GM19043 (cell line): Measurements from ENCODE around the gene KCTD6.

ENCODE experiments used
- ATAC-seq: cut with Tn5 transposase; IDR thresholded peaks from one replicate; pipeline ENCODE4 v1.9.1; 2021; ENCODE audit warnings: low read depth; ENCODE audit not compliant: unreplicated experiment

Gene KCTD6

GRCh38 chr3:58484722-58485069, 7.2 kb upstream of the KCTD6 start:
- no peak for ATAC-seq

DNA sequence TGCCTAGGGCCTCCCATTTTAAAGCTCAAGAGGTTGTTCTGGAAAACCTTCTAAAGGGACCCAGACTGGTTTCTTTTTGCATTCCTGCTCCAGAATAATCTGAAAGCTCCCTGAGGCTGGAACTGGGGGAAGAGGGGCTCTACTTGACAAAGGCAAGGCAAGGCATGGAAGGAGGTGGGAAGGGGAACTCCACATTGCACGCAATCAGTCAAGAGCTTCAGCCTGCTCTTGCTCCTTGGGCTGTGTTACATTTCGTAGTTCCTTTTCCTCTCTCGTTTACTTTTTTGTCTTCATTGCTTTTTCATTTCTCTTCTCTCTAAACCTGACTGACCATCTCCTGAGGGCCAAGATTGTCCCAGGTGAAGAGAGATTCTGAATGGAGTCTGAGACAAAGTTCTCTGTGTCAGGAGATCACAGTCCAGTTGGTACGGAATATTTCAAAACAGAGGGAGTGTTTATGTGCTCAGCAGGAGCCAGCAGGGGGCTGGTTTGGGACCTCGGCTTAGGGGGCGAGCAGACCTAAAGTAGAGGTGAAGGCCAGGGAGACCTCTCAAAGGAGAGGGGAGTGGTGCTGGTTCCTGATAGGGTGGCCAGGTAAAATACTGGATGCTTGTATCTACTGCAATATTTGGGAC, 6.0 kb upstream of the KCTD6 start:
- no peak for ATAC-seq

DNA sequence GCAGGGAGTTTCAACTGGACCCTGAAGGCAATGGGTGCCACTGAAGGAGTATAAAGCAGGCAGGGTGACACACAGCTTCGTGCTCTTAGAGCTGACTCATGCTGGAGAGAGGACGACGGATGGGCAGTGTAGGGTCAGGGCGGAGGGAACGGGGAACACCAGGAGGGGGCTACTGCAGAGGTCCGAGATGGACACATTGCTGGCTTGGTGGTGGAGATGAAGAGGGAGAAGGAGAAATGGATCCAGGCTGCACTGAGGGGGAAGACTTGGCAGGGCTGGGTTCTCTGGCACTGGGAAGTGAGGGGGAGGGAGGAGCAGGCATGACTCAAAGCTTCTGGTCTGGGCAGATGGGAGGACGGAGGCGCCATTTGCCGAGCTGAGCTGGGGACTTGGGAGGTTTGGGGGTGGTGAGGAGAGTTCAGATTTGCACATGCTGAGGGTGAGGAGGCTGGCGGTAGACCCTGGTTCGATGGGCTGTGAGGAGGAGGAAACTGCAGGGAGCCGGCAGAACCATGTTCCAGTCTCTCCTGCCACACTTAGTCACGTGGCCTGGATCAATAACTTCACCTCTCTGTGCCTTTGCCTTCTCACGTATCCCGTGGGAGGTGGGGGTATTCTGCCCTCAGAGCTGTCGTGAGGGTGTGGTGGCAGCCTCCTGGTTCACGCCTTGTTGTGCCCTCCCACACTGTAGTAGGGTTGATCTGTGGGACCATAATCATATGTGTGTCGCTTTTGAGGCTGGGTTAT, 4.6 kb upstream of the KCTD6 start:
- no peak for ATAC-seq

DNA sequence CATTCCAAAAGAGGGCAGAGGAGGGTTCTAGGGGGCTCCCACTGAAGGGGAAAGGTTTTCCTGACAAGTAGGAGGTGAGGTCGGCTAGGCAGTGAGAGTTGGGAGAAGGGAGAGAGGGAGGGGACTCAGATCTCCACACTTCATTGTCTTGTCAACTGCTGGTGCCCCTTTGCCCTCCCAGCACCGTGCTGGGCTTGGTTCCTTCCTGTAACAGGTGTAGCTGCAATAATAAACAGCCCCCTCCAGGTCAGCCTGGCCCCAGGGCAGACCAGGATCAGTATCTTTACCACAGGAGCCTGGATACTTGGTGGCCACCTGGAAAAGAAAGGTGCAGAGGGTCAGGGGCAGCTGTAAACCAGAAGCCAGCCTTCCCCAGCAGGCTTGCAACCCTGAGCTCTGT, 2.9 kb upstream of the KCTD6 start:
- ATAC-seq, result no peak

DNA sequence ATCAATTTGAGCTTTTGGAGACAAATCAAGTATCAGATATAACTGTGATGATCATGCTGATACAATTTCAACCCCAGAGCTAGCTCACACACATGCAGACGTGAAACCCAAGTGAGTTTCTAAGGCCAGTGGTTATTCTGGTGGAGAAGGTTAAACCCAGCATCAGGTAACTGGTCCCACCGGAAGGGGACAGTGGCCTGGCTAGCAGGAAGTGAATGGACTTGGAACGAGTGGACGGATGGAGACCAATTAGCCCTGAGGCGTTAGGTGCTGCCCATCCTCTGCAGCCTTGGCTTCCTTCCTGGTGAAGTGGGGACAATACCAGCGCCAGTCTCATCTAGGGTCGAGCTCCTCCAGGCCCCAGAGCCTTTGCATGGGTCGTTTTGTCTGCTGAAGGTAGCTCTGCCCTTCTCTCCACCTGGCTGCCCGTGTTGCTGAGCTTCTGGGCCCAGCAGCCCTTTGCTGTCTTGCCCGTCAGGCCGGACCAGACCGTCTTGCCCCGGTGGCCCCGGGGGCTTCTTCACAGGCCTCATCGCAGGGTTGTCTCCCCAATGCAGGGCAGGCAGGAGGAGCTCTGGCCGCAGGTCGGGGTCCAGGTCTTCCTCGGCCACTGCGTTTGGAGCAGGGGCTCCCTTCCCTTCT, 915 bp upstream of the KCTD6 start:
- ATAC-seq, result no peak

DNA sequence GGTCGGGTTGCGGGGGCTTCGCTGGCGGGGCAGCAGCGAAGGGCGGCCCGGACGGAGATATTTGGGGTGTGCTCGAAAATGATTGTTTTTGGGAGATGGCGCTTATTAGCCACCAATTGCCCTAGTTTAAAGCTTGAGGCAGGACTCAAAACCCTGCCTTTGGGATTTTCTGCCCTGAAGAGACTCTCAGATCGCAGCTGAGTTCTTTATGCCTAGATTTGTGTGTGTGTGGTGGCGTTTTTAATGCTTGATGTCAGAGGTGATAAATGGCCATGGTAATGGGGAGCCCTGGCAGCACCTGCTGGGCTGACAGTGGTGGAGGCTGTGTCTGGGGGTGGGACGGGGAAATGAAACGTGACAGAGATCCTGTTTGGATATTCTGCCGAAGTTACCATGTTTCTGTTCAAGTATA, 604 bp downstream of the KCTD6 start:
- ATAC-seq, result no peak

DNA sequence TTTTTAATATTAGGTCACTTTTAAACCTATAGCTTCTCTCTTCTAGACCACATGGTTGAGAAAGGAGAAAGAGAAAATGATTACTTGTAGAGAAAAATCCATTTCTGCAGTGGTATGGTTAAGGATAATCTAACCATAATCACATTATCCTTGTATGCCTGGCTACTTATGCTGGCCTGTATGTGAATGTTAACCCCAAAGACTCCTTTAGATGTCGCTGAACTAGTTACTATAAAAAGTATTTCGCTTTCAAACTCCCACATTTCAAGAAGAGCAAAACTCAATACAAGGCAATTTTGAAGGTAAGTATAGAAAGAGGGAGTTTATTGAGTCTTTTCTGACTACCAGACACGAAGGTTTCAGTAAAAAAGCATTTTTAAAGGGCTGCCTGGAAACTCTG, 2.2 kb downstream of the KCTD6 start:
- no peak for ATAC-seq

DNA sequence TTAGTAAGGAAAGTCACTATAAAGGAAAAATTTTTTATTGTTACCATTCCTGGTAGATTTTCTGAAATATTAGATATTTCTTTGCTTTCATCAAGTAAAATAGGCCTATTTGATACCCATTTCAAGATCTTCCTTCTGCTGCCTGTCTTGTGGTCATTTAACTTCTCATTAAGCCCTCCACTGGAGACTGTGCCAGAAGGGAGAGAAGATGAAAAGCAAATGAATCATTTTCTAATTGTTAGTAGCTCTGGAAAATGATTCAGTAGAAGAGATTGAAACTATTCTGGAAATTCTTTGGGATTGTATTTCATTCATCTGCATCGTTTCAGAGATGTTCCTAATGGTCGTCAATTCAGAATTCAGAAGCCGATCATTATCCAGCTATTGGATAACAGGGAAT, 3.2 kb downstream of the KCTD6 start:
- no peak for ATAC-seq

GRCh38 chr3:58496206-58496857, 4.4 kb downstream of the KCTD6 start:
- no peak for ATAC-seq

GRCh38 chr3:58497097-58497496, 5.2 kb downstream of the KCTD6 start:
- ATAC-seq, result no peak

GRCh38 chr3:58502872-58503271, 11.0 kb downstream of the KCTD6 start:
- ATAC-seq, result no peak

DNA sequence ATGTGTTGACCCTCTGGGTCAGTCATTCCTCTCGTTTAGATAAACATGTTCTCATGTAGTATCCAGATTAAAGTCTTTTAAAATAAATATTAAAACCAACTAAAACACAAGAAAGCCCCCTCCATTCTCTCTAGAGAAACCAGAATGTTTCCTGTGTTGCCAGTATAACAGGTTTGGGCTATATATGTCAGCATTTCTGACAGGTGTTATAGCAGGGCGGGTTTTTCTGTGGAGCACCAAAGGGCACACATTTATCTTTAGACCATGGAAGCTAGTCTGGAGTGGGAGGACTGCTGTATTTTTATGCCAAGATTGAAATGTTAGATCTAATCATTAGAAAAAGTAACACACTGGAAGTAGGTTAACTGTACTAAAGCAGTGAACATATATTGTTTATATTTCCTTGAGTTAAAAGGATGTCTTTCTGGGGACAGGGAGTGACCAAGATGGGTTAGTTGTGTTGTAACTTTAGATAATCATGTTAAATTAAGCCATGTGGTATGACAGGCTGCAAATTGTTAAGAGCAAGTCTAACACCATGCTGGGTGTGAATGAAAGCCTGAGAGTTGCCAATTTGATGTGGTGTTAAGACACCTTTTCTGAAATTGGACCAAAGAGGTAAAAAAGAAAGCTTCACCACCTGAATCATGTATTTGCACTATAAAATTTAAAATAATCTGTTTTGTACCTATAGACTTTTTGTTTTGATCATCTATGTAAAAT, 15.6 kb downstream of the KCTD6 start:
- no peak for ATAC-seq

DNA sequence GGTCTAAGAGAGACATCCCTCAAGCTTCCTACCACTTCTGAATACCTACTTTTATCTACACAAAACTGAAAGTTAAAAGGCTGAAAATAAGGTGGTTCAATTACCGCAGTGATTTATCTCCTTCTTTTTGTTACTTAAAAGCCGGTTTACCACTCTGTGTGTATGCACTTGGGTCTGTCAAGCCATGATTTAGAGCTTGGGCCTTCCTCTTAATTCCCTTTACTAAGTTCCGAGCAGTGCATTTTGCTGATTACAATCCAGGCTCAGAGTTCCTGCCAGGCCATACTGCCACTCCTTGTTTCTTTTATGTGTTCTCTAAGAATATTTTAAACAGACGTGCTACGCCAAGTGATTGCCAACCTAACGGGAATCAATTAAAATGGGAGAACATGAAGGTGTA, 16.5 kb downstream of the KCTD6 start:
- no peak for ATAC-seq

DNA sequence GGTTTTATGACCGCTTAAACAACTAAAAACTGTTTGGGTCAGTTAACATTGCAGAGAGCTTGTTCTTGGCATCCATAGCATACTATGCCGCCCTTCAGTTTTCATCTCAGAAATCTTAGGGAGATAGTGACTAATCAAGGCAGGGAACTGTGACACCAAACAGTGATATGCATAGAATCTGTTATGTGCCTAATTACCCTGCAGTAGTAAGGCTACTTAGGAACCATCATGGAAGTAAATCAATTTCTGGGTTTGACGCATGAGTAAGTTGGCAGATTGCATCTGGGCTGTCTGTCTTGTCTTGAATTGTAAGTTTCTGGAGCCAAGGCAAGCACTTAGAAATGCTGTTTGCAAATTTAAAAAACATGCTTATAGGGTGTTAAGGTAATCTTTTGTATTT, 22.5 kb downstream of the KCTD6 start:
- ATAC-seq, result no peak

DNA sequence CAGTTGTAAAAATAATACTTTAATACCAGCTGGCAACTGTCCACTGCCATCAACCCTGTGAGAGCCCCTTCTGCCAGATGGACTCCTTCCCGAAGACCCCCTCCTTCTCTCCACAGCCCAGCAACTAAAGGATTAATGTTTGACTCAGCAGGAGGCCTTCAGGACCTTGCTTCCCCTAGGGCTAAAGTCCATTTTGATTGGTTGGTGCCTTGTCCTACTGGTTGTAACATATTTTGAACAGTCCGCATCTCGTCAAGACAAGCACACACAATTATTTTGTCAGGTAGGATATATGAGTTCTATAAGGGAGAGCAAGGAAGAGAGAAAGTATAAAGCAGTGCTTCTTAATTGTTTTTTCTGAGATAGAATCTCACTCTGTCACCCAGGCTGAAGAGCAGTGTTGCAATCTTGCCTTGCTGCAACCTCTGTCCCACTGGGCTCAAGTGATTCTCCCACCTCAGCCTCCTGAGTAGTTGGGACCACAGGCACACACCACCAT, 26.4 kb downstream of the KCTD6 start:
- no peak for ATAC-seq

GRCh38 chr3:58519668-58520402, 27.9 kb downstream of the KCTD6 start:
- ATAC-seq, result no peak

- ATAC-seq, result no peak
Observed at GRCh38 chr3:58520403-58521335, 28.8 kb downstream of the KCTD6 start.

GRCh38 chr3:58521336-58521670, 29.4 kb downstream of the KCTD6 start:
- ATAC-seq, result no peak
